Smooth muscle cell (in vitro differentiated cells): ENCODE measurements around the gene PRPF38A. TPM values are rescaled to one million over a fixed set of nuclear protein-coding genes. Genes with fewer than 3 reads are reported as not detected.

ENCODE experiments used
- DNase-seq: peaks from one replicate; lab custom pipeline; 2025; ENCODE audit not compliant: unreplicated experiment; lab: John Stamatoyannopoulos, UW
- H2AFZ ChIP-seq: fragments of 200-600 bp; sonication (generic); 2 replicates; pipeline ENCODE4 v1.6.0; 2016; ENCODE audit warnings: antibody characterized with exemption, low read depth, mild to moderate bottlenecking
- H3F3A ChIP-seq: fragments of 200-600 bp; sonication (generic); 2 replicates; pipeline ENCODE4 v1.6.0; 2017; ENCODE audit warnings: antibody characterized with exemption, low read depth
- H3K27ac ChIP-seq: fragments of 200-600 bp; sonication (generic); 2 replicates; pipeline ENCODE4 v1.5.1; 2016; ENCODE audit warnings: low read depth, mild to moderate bottlenecking
- H3K27me3 ChIP-seq: fragments of 200-600 bp; sonication (generic); 2 replicates; pipeline ENCODE4 v1.6.1; 2016; ENCODE audit warnings: low read depth, mild to moderate bottlenecking
- H3K36me3 ChIP-seq: fragments of 200-600 bp; sonication (generic); 2 replicates; pipeline ENCODE4 v1.5.1; 2016; ENCODE audit warnings: low read depth
- H3K4me1 ChIP-seq: fragments of 200-600 bp; sonication (generic); 2 replicates; pipeline ENCODE4 v1.5.1; 2016; ENCODE audit warnings: low read depth
- H3K4me2 ChIP-seq: fragments of 200-600 bp; sonication (generic); 2 replicates; pipeline ENCODE4 v1.6.0; 2016; ENCODE audit warnings: mild to moderate bottlenecking
- H3K4me3 ChIP-seq: fragments of 200-600 bp; sonication (generic); 2 replicates; pipeline ENCODE4 v1.5.1; 2016; ENCODE audit warnings: mild to moderate bottlenecking
- H3K79me2 ChIP-seq: fragments of 200-600 bp; sonication (generic); 2 replicates; pipeline ENCODE4 v1.6.0; 2016; ENCODE audit warnings: low read depth, mild to moderate bottlenecking
- H3K9ac ChIP-seq: fragments of 200-600 bp; sonication (generic); 2 replicates; pipeline ENCODE4 v1.6.0; 2016; ENCODE audit warnings: low read depth
- H3K9me3 ChIP-seq: fragments of 200-600 bp; sonication (generic); replicated peaks from 2 replicates; pipeline ENCODE4 v1.5.1; 2016; ENCODE audit warnings: low read depth
- H4K20me1 ChIP-seq: fragments of 200-600 bp; sonication (generic); 2 replicates; pipeline ENCODE4 v1.6.0; 2016; ENCODE audit warnings: low read depth
- CTCF ChIP-seq: fragments of 200-600 bp; sonication (generic); IDR thresholded peaks from 2 replicates; pipeline ENCODE4 v1.5.1; 2017; ENCODE audit warnings: borderline replicate concordance, mild to moderate bottlenecking, antibody characterized with exemption; ENCODE audit not compliant: insufficient read depth, poor library complexity, severe bottlenecking
- WGBS: methylation state at CpG from one replicate; pipeline ENCODE4 v1.1.7; 2016; ENCODE audit warnings: low lambda C conversion rate; 5-methylcytosine and 5-hydroxymethylcytosine counted together
- polyA plus RNA-seq: library from polyadenylated mRNA; unstranded; fragments of >200 nt; fragmentation: Nextera tagmentation; extraction: Ambion mirVana; gene quantifications from 2 replicates; pipeline ENCODE4 v1.2.1, GENCODE V29; 2016
- total RNA-seq: library from RNA; depleted of rRNA; stranded (reverse); fragments of >200 nt; gene quantifications from 2 replicates; pipeline ENCODE4 v1.2.3, GENCODE V29; 2014

Gene PRPF38A
- total and polyA plus RNA-seq, 2 experiments from 2014 or later: 23.2 to 28.0 TPM

GRCh38 chr1:52463891-52464290 is 59.5 kb downstream of the PRPF38A start:
- H3K27me3 ChIP-seq: no peaks in the 10 kb centered on the region
- TF ChIP-seq CTCF: no peak
- WGBS: 97% methylated on average over 5 of the region's 5 CpGs
- H3K4me1 ChIP-seq: no peaks in the 10 kb centered on the region
- H4K20me1 ChIP-seq: no peaks in the 10 kb centered on the region
- H3K4me3 ChIP-seq: no peak overlapping the region
- H3K9ac ChIP-seq: no peak overlapping the region
- no peaks in the 10 kb centered on the region for H3K9me3 ChIP-seq
- H2AFZ ChIP-seq: no peak overlapping the region
- H3K79me2 ChIP-seq: no peaks in the 10 kb centered on the region
- H3K4me2 ChIP-seq: no peak overlapping the region
- no peak overlapping the region for H3K27ac ChIP-seq
- no peak for DNase-seq
- no peaks in the 10 kb centered on the region for H3K36me3 ChIP-seq
- H3F3A ChIP-seq: no peaks in the 10 kb centered on the region

- H3K4me1 ChIP-seq: no peaks in the 10 kb centered on the region
- H3K79me2 ChIP-seq: no peaks in the 10 kb centered on the region
- no peak for DNase-seq
- H3K36me3 ChIP-seq: no peaks in the 10 kb centered on the region
- no peak overlapping the region for H3K4me2 ChIP-seq
- no peak overlapping the region for H3K9ac ChIP-seq
- no peak overlapping the region for H3K27ac ChIP-seq
- TF ChIP-seq CTCF: no peak
- H4K20me1 ChIP-seq: peaks cover 10% of the 10 kb centered on the region
- no peak overlapping the region for H2AFZ ChIP-seq
- 98% methylated on average over 2 of the region's 2 CpGs for WGBS
- H3K9me3 ChIP-seq: no peaks in the 10 kb centered on the region
- H3K4me3 ChIP-seq: no peak overlapping the region
- no peaks in the 10 kb centered on the region for H3K27me3 ChIP-seq
- no peaks in the 10 kb centered on the region for H3F3A ChIP-seq
These were observed 64.7 kb downstream of the PRPF38A start for GRCh38 chr1:52469108-52469507.

Other genes starting within 250 kb of the PRPF38A start
- 9.7 and 12.5 TPM in 2 replicates for gene CC2D1B, start 38.4 kb upstream of the PRPF38A start, total RNA-seq
- gene CC2D1B, start 38.4 kb upstream of the PRPF38A start, polyA plus RNA-seq: 7.9 and 9.1 TPM in 2 replicates
- gene ORC1, start 179 bp upstream of the PRPF38A start, total RNA-seq: 1.9 and 3.5 TPM in 2 replicates
- 1.9 and 2.5 TPM in 2 replicates for gene ORC1, start 179 bp upstream of the PRPF38A start, polyA plus RNA-seq
- 33.9 and 58.3 TPM in 2 replicates for gene TUT4, start 148.5 kb downstream of the PRPF38A start, total RNA-seq
- gene TUT4, start 148.5 kb downstream of the PRPF38A start, polyA plus RNA-seq: 13.9 and 31.3 TPM in 2 replicates
- 164 and 192 TPM in 2 replicates for gene GPX7, start 197.8 kb downstream of the PRPF38A start, total RNA-seq
- 136 and 164 TPM in 2 replicates for gene GPX7, start 197.8 kb downstream of the PRPF38A start, polyA plus RNA-seq
- gene SHISAL2A, start 228.6 kb downstream of the PRPF38A start, total RNA-seq: 2.3 TPM in 1 of 2 replicates, not detected in the other
- 0.66 and 0.98 TPM in 2 replicates for gene SHISAL2A, start 228.6 kb downstream of the PRPF38A start, polyA plus RNA-seq